HUES48 (cell line): ENCODE data around the gene P2RY8.
"Not testable (repeated sequence)": the region's sequence is repeated elsewhere in the genome, so short reads cannot be mapped to it uniquely, and the experiment has no call there.

Source experiments
- H3K27ac ChIP-seq: one replicate; pipeline ENCODE4 v1.7.0; 2013; ENCODE audit warnings: low read depth, low read length, inconsistent platforms
- H3K27me3 ChIP-seq: 2 replicates; pipeline ENCODE4 v1.6.1; 2013; ENCODE audit warnings: mild to moderate bottlenecking, low read length; ENCODE audit not compliant: control insufficient read depth, insufficient read depth
- H3K36me3 ChIP-seq: 2 replicates; pipeline ENCODE4 v1.6.1; 2013; ENCODE audit warnings: low read length; ENCODE audit not compliant: control insufficient read depth, insufficient read depth
- H3K4me1 ChIP-seq: 2 replicates; pipeline ENCODE4 v1.6.1; 2013; ENCODE audit warnings: mild to moderate bottlenecking, low read length; ENCODE audit not compliant: control insufficient read depth, insufficient read depth
- H3K4me3 ChIP-seq: 2 replicates; pipeline ENCODE4 v1.5.1; 2013; ENCODE audit warnings: mild to moderate bottlenecking, low read depth, low read length
- H3K9ac ChIP-seq: 2 replicates; pipeline ENCODE4 v1.6.1; 2013; ENCODE audit warnings: mild to moderate bottlenecking, low read depth, low read length, moderate library complexity
- H3K9me3 ChIP-seq: 2 replicates; pipeline ENCODE4 v1.6.1; 2013; ENCODE audit warnings: low read length; ENCODE audit not compliant: control insufficient read depth, insufficient read depth

The P2RY8 gene

GRCh38 chrX:1493412-1493811 lies 43.6 kb downstream of the P2RY8 start:
- H3K9me3 ChIP-seq, result no peaks in the 10 kb centered on the region
- H3K9ac ChIP-seq, result no peak overlapping the region
- no peak overlapping the region for H3K27ac ChIP-seq
- no peaks in the 10 kb centered on the region for H3K36me3 ChIP-seq
- H3K4me1 ChIP-seq, result peaks cover 5% of the 10 kb centered on the region; the same call in 1 of the 2 replicates
- H3K4me3 ChIP-seq, result no peak overlapping the region
- no peaks in the 10 kb centered on the region for H3K27me3 ChIP-seq

GRCh38 chrX:1492421-1493012 lies 44.5 kb downstream of the P2RY8 start:
- Histone ChIP-seq H3K9me3 (no peaks in the 10 kb centered on the region), H3K27ac (no peak overlapping the region), H3K4me3 (no peak overlapping the region), H3K27me3 (no peaks in the 10 kb centered on the region), H3K4me1 (peaks cover 5% of the 10 kb centered on the region; the same call in 1 of the 2 replicates), H3K36me3 (no peaks in the 10 kb centered on the region), H3K9ac (no peak overlapping the region)

DNA sequence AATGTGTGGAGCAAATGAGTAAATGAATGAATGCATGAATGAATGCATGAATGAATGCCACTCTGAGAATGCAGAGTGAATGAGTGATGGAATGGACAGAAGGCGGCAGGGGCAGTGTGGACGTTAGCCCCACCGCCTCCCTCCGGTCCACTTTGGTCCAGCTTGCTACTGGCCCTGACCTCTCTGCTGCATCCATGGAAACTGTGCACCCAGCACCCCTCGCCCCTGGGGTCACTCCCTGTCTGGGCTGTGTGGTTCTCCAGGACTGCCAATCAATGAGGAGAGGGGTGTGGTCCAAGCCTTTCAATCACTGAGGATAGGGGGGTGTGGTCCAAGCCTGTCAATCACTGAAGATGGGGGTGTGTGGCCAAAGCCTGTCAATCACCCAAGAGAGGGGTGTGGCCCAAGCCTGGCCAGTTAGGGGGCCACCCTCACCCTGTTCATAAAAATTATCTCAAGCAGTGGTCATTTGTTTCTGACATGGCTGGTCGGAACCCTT lies 45.1 kb downstream of the P2RY8 start:
- peaks cover 5% of the 10 kb centered on the region; the same call in 1 of the 2 replicates for H3K4me1 ChIP-seq
- no peak overlapping the region for H3K4me3 ChIP-seq

GRCh38 chrX:1491248-1491647 lies 45.7 kb downstream of the P2RY8 start:
- H3K4me1 ChIP-seq, H3K9ac ChIP-seq, H3K27ac ChIP-seq, H3K27me3 ChIP-seq, H3K36me3 ChIP-seq, H3K4me3 ChIP-seq, H3K9me3 ChIP-seq: not testable (repeated sequence)

More for the DNA sequence above, 45.1 kb downstream of the P2RY8 start:
- Histone ChIP-seq H3K9me3 (no peaks in the 10 kb centered on the region), H3K36me3 (no peaks in the 10 kb centered on the region), H3K27ac (no peak overlapping the region), H3K27me3 (no peaks in the 10 kb centered on the region), H3K9ac (no peak overlapping the region)

DNA sequence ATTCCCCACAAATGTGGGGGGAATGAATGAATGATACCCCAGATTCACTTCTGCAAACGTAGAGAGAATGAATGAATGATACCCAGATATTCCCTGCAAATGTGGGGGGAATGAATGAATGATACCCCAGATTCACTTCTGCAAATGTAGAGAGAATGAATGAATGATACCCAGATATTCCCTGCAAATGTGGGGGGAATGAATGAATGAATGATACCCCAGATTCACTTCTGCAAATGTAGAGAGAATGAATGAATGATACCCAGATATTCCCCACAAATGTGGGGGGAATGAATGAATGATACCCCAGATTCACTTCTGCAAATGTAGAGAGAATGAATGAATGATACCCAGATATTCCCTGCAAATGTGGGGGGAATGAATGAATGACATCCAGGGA lies 46.3 kb downstream of the P2RY8 start:
- not testable (repeated sequence) for H3K4me3 ChIP-seq, H3K9ac ChIP-seq, H3K9me3 ChIP-seq, H3K4me1 ChIP-seq, H3K36me3 ChIP-seq, H3K27me3 ChIP-seq, H3K27ac ChIP-seq

GRCh38 chrX:1489354-1489753 lies 47.6 kb downstream of the P2RY8 start:
- H3K4me3 ChIP-seq, H3K27ac ChIP-seq, H3K27me3 ChIP-seq, H3K4me1 ChIP-seq, H3K36me3 ChIP-seq, H3K9me3 ChIP-seq, H3K9ac ChIP-seq: not testable (repeated sequence)

DNA sequence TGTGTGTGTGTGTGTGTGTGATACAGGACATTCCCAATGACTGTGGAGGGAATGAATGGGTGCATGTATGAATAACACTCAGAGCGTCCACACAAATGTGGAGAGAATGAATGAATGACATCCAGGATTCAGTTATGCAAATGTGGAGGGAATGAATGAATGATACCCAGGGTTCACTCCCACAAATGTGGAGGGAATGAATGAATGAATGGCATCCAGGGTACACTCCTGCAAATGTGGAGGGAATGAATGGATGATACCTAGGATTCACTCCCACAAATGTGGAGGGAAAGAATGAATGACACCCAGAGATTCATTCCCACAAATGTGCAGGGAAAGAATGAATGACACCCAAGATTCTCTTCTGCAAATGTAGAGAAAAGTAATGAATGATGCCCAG lies 48.2 kb downstream of the P2RY8 start:
- Histone ChIP-seq H3K27ac (no peak overlapping the region), H3K4me1 (peaks cover 2% of the 10 kb centered on the region; the same call in 1 of the 2 replicates), H3K36me3 (no peaks in the 10 kb centered on the region), H3K9me3 (no peaks in the 10 kb centered on the region), H3K4me3 (no peak overlapping the region), H3K9ac (no peak overlapping the region), H3K27me3 (no peaks in the 10 kb centered on the region)

- H3K9ac ChIP-seq, result no peak overlapping the region
These were observed 48.8 kb downstream of the P2RY8 start for GRCh38 chrX:1488141-1488540.

GRCh38 chrX:1487401-1487800 lies 49.6 kb downstream of the P2RY8 start:
- H3K36me3 ChIP-seq, result no peaks in the 10 kb centered on the region
- H3K27ac ChIP-seq, result no peak overlapping the region
- no peak overlapping the region for H3K4me3 ChIP-seq
- no peaks in the 10 kb centered on the region for H3K27me3 ChIP-seq
- no peak overlapping the region for H3K9ac ChIP-seq
- H3K4me1 ChIP-seq, result 0 out of 2 replicates have a peak, but pooled peaks cover under 1% of the 10 kb centered on the region
- no peaks in the 10 kb centered on the region for H3K9me3 ChIP-seq

More at GRCh38 chrX:1488141-1488540, 48.8 kb downstream of the P2RY8 start:
- Histone ChIP-seq H3K4me1 (no peaks in the 10 kb centered on the region), H3K36me3 (no peaks in the 10 kb centered on the region), H3K9me3 (no peaks in the 10 kb centered on the region), H3K27me3 (no peaks in the 10 kb centered on the region), H3K27ac (no peak overlapping the region), H3K4me3 (no peak overlapping the region)

GRCh38 chrX:1486749-1487361 lies 50.1 kb downstream of the P2RY8 start:
- Histone ChIP-seq H3K4me3 (no peak overlapping the region), H3K27ac (no peak overlapping the region), H3K9ac (no peak overlapping the region), H3K4me1 (peaks cover 6% of the 10 kb centered on the region), H3K36me3 (no peaks in the 10 kb centered on the region), H3K27me3 (no peaks in the 10 kb centered on the region), H3K9me3 (no peaks in the 10 kb centered on the region)

DNA sequence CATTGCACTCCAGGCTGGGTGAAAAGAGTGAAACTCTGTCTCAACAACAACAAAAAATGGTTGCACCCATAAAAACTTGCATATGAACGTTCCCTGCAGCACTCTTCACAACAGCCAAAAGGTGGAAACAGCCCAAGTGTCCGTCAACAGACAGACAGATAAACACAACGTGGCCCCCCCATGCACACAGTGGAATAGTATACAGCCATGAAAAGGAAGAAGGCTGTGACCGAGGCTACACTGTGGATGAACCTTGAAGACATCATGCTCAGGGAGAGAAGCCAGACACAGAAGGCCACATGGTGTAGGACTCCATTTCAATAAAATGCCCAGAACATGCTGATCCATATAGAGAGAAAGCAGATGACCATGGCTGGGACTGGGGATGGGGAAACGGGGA lies 50.8 kb downstream of the P2RY8 start:
- H3K27me3 ChIP-seq, result no peaks in the 10 kb centered on the region
- no peak overlapping the region for H3K4me3 ChIP-seq
- no peak overlapping the region for H3K27ac ChIP-seq
- no peaks in the 10 kb centered on the region for H3K36me3 ChIP-seq
- no peaks in the 10 kb centered on the region for H3K9me3 ChIP-seq
- H3K9ac ChIP-seq, result no peak overlapping the region
- peaks cover 11% of the 10 kb centered on the region for H3K4me1 ChIP-seq
